GM19099 (cell line): ENCODE data around the gene ACBD4.

ENCODE experiments used
- POLR2A ChIP-seq: IDR thresholded peaks from 3 replicates; pipeline ENCODE4 v1.6.1; 2011; ENCODE audit warnings: low read depth; ENCODE audit not compliant: insufficient read length; ENCODE audit errors: extremely low read depth

ACBD4 gene

DNA sequence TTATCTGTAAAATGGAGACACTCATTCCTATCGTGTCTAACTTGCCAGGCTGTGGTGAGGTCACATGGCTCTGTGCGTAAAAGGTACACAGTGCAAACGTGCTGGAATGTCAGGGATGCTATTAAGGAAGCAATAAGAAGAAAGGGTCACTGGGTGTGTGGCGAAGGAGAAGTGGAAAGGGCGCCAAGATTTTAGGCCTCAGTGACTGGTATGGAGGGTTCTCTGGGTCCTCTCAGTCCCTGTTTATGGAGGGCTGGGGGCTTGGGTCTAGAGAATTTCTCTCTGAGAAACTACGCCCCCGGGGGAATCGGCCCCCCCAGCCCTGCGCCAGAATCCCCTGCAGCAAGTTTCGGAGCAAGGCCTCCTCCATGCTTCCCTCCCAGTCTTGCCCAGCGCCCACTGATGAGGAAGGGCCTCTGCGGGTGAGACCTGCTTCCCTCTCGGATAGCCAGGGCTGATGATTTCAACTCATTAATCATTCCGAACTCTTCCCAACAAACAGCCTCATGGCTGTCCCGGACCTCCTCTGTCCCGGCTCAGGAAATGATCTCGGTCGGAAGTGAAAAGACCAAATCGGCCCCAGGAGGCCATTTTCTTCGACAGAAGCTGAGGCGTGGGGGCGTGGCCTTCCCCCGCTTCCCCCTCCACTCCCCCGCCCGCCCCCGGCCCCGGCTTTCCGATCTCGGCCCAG lies 11.5 kb downstream of the ACBD4 start:
- peak; percentile 74 for TF ChIP-seq POLR2A

DNA sequence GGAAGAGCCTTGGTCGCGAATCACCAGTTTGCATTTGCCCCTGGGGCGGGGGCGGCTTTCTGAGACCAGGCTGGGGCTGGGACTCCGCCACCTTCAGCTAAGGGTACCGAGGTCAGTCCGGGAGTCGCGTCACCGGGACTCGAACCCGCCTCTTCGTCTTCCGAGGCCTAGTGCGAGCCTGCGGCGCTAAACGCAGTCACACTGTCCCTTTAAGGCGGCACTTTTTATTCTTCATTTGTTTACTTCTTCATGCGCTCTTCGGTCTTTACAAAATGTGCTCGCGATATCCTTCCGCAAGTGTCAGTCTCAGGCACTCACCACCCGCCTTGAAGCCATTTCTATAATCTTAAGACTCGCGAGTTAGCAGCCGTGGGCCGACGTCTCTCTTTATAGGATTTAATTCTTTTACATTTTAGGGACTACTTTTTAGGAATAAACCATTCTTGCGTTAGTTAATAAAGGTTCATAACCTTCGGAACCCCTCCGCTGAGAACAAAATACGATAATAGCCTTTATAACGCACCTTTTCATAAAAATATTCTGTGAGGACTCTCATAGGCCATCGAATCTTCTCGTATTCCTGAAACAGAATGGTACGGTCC lies 12.2 kb downstream of the ACBD4 start:
- peak; percentile 46 for TF ChIP-seq POLR2A

DNA sequence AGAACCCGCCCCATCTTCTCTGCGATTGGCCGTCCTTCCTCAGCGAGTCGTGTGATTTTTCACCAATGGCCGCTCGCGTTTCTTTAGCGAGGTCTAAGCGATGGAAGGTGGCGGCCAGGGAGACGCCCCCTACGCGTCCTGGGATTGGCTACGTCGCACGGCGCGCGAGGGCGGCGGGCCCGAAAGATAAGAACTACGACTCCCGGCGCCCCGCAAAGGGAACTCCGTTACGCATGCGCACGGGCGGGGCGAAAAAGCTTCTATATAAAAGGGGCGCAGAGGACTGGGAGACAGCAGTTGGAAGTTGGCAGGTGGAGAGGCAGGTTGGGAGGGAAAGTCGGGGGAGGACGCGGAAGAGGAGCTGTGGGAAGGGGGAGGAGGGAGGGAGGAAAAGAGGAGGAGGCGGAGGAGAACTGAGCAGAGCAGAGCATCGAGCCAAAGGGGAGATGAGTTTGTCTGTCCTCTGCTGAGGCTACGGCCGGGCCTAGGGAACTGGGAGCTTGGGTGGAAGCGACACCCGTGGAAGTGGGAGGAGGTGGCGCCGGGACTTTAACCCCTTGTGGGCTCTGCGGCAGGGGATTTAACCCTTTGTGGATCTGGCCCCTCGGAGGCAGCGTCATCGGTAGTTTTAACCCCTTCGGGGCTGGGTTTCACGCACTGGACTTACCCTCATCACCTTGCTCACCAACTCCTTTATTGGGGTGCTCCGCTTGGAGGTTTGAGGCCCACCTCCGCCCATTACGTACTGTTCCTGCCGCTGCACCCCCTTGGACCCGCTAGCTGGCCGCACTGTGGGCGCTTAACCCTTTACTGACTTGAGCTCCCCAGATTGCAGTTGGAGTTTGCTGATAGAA lies 12.9 kb downstream of the ACBD4 start, which contains the start of gene HEXIM1:
Gene HEXIM1, plus strand, starts transcription at position 293 of the 854 bp plus-strand sequence. CDS start 716 bp downstream, outside the sequence.
- peak; percentile 100 for TF ChIP-seq POLR2A

DNA sequence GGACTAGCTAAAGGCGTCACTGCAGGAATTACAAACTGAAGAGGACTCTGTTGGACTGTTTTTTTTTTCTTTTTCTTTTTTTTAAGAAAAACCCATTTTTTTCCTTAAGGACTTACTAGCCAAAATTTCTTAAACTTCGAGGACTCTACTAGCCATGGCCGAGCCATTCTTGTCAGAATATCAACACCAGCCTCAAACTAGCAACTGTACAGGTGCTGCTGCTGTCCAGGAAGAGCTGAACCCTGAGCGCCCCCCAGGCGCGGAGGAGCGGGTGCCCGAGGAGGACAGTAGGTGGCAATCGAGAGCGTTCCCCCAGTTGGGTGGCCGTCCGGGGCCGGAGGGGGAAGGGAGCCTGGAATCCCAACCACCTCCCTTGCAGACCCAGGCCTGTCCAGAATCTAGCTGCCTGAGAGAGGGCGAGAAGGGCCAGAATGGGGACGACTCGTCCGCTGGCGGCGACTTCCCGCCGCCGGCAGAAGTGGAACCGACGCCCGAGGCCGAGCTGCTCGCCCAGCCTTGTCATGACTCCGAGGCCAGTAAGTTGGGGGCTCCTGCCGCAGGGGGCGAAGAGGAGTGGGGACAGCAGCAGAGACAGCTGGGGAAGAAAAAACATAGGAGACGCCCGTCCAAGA lies 13.7 kb downstream of the ACBD4 start:
- no peak for TF ChIP-seq POLR2A

DNA sequence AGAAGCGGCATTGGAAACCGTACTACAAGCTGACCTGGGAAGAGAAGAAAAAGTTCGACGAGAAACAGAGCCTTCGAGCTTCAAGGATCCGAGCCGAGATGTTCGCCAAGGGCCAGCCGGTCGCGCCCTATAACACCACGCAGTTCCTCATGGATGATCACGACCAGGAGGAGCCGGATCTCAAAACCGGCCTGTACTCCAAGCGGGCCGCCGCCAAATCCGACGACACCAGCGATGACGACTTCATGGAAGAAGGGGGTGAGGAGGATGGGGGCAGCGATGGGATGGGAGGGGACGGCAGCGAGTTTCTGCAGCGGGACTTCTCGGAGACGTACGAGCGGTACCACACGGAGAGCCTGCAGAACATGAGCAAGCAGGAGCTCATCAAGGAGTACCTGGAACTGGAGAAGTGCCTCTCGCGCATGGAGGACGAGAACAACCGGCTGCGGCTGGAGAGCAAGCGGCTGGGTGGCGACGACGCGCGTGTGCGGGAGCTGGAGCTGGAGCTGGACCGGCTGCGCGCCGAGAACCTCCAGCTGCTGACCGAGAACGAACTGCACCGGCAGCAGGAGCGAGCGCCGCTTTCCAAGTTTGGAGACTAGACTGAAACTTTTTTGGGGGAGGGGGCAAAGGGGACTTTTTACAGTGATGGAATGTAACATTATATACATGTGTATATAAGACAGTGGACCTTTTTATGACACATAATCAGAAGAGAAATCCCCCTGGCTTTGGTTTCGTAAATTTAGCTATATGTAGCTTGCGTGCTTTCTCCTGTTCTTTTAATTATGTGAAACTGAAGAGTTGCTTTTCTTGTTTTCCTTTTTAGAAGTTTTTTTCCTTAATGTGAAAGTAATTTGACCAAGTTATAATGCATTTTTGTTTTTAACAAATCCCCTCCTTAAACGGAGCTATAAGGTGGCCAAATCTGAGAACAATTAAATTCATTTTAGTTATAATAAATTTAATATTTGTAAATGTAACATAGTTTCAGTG lies 14.5 kb downstream of the ACBD4 start:
- TF ChIP-seq POLR2A, result peak; percentile 20

DNA sequence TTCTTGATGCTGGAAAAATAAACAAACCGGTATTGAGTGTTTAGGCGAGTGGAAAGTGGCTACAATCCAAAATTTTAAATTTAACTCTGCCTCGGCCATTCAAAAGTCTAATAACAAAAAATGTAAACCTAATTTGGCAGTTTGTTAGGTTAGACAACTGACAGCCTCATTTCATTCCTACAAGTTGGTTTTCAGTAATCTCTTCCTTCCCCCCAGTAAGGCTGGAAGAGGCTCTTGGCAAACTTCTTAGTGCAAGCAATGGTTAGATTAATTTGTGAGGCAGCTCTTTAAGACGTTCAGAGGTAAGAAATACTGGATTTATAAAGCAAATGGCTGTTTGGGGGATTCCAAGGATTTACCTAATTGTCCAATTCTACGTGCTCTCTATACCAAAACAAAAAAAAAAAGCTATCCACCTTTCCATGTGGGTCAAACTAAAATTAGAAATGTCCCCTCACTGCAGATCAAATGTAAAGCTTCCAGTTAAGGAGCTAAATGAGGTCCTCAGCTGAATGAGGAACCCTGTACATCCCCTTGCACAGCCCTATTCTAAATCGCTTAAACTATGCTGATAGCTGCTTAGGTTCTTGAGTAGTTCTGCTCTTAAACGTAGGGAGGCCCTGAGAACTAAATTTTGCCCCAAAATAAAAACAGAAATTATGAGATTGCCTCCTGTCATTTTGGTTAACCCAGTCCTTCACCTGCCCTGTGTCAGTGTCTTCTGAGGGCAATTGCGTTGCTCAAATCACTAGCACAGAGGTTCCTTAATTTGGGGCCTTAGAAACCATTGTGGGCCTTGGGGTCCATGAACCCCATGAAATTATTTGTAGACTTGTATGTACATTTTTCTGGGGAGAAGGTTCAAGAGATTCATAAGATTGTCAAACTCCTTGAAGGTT lies 15.7 kb downstream of the ACBD4 start:
- TF ChIP-seq POLR2A, result no peak

DNA sequence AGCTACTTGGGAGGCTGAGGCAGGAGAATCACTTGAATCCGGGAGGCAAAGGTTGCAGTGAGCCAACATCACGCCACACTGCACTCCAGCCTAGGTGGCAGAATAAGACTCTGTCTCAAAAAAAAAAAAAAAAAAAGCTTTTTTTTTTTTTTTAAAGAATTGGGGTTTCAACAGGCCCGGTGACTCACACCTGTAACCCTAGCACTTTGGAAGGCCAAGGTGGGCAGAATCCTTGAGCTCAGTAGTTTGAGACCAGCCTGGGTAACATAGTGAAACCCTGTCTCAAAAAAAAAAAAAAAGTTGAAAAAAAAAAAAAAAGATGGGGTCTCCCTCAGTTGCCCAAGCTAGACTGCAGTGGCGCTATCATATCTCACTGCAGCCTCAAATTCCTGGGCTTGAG lies 19.5 kb downstream of the ACBD4 start:
- TF ChIP-seq POLR2A, result no peak

DNA sequence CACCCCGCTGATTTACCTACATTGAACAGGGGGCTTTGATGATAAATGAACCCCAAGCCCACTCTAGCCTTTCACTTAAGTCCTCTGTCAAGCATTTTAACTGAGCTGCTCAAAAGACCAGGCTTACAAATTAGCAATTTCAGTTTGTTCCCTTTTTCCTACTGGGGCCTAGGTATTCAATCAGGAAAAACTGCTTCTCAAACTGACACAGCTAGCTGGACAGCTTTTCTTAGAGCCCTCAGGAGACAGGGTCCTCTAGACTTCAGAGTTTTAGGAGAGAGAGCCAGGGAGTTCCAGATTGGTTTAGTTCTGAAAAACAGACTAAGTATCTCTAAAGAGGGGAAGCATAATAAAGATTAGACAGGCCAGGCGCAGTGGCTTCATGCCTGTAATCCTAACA lies 20.0 kb downstream of the ACBD4 start:
- TF ChIP-seq POLR2A, result no peak

DNA sequence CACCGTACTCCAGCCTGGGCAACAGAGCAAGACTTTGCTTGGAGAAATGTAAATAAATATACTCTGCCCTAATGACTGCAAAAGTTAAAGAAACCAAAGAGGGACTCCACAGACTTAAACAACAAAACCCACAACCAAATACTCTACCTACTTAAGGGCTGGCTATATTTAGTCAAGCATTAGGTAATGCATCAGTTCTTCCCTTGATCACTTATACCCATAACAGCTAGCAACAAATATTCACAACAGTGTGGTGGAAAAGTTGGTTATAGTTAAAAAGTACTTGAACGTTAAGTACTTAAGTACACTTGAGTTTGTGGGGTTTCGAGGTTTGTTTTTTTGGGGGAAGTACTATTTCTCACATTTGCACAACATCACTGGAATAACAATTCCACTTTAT lies 20.8 kb downstream of the ACBD4 start:
- no peak for TF ChIP-seq POLR2A

DNA sequence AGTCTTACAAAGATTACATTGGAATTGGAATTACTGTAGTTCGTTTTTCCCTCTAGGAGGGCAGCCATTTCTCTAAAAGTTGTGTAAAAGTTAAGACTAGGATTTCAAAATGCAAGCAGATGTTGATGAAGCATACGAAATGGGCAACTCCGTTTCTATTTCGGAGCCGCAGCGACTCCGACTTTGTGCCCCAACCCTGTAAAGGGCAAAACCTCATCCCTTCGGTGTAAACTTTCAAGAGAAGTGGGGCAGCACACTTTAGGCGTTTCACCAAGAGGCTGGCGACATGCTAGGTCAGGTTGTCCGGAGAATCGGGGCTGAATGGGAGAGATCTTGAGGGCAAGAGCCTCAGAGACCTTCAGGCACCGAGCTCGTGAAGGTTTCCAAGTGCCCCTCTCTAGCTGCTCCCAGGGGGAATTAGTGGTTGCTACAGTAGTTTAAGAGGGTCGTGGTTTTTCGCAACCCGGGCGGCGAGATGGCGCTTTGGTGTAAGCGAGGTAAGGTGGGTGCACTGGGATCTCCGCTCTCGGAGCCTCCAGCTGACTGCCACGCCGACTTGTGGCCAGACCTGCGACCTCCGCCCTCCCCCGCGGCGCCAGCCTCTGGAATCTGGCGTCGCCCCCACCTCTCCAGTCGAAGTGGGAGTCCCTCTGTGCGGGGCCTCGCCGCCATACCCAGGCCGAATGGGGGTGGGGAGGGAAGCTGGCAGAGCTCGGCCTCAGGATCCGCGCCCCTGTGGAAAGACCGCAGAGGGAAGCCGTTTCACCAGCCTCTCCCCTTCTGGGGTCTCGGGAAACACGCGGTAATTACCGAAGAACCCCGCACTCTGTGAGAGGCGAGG lies 25.2 kb downstream of the ACBD4 start:
- TF ChIP-seq POLR2A, result no peak

DNA sequence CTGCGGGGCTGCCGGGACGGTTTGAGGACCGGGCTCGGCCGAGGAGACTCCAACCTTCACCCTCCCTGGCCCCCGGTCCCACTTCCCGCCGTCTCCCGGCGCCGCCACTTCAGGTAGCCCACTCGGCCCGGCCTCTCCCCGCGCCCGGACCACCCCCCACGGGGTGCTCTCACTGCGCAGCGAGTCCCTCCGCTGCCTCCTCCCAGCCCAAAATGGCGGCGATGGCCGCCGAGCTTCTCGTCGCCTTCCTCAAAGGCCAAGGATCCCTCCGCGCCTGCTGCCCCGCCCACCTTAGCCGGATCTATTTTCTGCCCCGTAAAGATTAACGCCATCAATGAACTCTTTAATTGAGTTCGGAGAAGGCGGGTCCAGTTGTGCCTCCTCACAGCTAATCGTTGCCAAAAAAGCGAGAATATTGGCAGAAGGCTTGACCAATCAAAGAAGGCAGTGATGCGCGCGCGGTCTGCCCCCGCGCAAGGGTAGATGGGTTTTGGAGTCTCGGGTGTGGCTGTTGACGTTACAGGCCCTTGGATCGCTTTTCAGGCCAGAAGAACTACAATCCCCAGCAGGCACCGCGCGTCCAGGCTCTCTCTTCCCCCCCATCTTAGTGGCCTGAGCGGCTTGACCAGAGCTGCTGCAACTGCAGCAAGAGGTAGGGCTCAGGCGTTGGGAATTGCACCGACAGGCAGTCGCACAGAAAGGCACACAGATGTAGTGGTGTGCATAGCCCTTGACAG lies 26.0 kb downstream of the ACBD4 start, which contains the start of gene HEXIM2:
Gene HEXIM2, plus strand, starts transcription at position 588 of the 737 bp plus-strand sequence. CDS start 919 bp downstream, outside the sequence.
- peak; percentile 93 for TF ChIP-seq POLR2A

DNA sequence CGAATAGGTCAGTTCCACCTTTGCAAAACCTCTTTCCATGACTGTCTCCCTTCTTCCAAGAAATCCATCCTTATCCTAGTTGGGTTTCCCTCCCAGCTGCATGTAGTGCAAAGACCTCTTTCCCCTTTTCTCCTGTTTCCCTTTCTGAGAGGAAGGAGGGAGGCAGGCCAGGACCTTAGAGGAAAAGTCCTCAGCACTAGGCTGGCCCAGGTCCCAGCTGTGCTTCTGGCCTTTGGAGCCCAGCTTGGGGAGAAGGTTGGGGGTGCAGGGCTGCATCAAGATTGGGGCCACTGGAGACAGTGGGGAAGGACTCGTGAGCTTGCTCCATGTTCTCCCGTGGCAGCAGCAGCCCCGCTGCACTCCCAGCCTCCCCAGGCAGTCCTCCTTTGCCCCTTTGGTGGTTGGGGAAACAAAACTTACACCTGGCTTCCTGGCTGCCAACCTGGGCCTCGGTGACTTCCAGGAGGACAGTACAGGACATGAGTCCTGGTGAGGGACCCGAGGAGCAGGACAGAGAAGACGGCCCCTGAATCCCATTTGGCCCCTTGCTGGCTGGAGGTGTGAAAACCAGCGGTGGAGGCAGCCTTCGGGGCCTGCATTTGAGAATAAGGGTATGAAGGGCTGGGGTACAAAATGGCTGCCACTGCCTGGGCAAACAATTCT lies 26.7 kb downstream of the ACBD4 start:
- TF ChIP-seq POLR2A, result no peak
